HG03064 (cell line): ENCODE data around the gene BDP1.
"Not testable (repeated sequence)": the region's sequence is repeated elsewhere in the genome, so short reads cannot be mapped to it uniquely, and the experiment has no call there.

Source experiments
- ATAC-seq: cut with Tn5 transposase; IDR thresholded peaks from one replicate; pipeline ENCODE4 v1.9.1; 2021; ENCODE audit warnings: low read depth; ENCODE audit not compliant: unreplicated experiment

BDP1 gene

GRCh38 chr5:71564895-71565294, 109.4 kb downstream of the BDP1 start:
- no peak for ATAC-seq

GRCh38 chr5:71569748-71570509, 114.5 kb downstream of the BDP1 start:
- no peak for ATAC-seq

- not testable (repeated sequence) for ATAC-seq
Observed at GRCh38 chr5:71571811-71572210, 116.4 kb downstream of the BDP1 start.

GRCh38 chr5:71573591-71573990, 118.1 kb downstream of the BDP1 start:
- no peak for ATAC-seq

- ATAC-seq: not testable (repeated sequence)
Observed at GRCh38 chr5:71575588-71575987, 120.1 kb downstream of the BDP1 start.

- ATAC-seq: no peak
Observed at GRCh38 chr5:71576241-71576640, 120.8 kb downstream of the BDP1 start.

- not testable (repeated sequence) for ATAC-seq
Observed at GRCh38 chr5:71577839-71578238, 122.4 kb downstream of the BDP1 start.

GRCh38 chr5:71582945-71583584, 127.6 kb downstream of the BDP1 start:
- ATAC-seq: no peak

- ATAC-seq: no peak
Observed at GRCh38 chr5:71586052-71586940, 130.8 kb downstream of the BDP1 start.

- ATAC-seq: peak; percentile 96
Observed at GRCh38 chr5:71586941-71587765, 131.7 kb downstream of the BDP1 start, which contains the start of gene MCCC2. TSS of gene MCCC2 (plus strand) at chr5:71587340. CDS start at chr5:71587426, 86 bp downstream.

GRCh38 chr5:71587766-71588532, 132.5 kb downstream of the BDP1 start:
- ATAC-seq: no peak

- no peak for ATAC-seq
Observed at GRCh38 chr5:71588533-71588885, 133.1 kb downstream of the BDP1 start.

- ATAC-seq: no peak
Observed at GRCh38 chr5:71589903-71590302, 134.5 kb downstream of the BDP1 start.

GRCh38 chr5:71591100-71591499, 135.6 kb downstream of the BDP1 start:
- ATAC-seq: no peak

GRCh38 chr5:71596169-71596568, 140.7 kb downstream of the BDP1 start:
- ATAC-seq: no peak

- no peak for ATAC-seq
Observed at GRCh38 chr5:71597001-71597400, 141.6 kb downstream of the BDP1 start.

- no peak for ATAC-seq
Observed at GRCh38 chr5:71600783-71601182, 145.3 kb downstream of the BDP1 start.

- ATAC-seq: peak; percentile 74
Observed at GRCh38 chr5:71601222-71602026, 146.0 kb downstream of the BDP1 start.

GRCh38 chr5:71609916-71610315, 154.5 kb downstream of the BDP1 start:
- ATAC-seq: not testable (repeated sequence)
